IMR-90 (cell line): ENCODE data around the gene KRT86.

Source experiments
- CHD1 ChIP-seq: IDR thresholded peaks from 2 replicates; pipeline ENCODE4 v1.6.1; 2012; ENCODE audit warnings: low read depth, low read length, improper control_type of control experiment
- MAZ ChIP-seq: IDR thresholded peaks from 2 replicates; pipeline ENCODE4 v1.6.1; 2012; ENCODE audit warnings: low read depth, mild to moderate bottlenecking, low read length, improper control_type of control experiment, moderate library complexity, borderline replicate concordance
- POLR2A ChIP-seq: IDR thresholded peaks from 2 replicates; pipeline ENCODE4 v1.6.1; 2012; ENCODE audit warnings: mild to moderate bottlenecking, low read depth, low read length
- SMC3 ChIP-seq: fragments of 150-350 bp; IDR thresholded peaks from 2 replicates; pipeline ENCODE4 v1.6.1; 2016; ENCODE audit warnings: low read depth, mild to moderate bottlenecking, antibody characterized with exemption, low read length, moderate library complexity
- USF2 ChIP-seq: fragments of 150-350 bp; IDR thresholded peaks from 2 replicates; pipeline ENCODE4 v1.6.1; 2017; ENCODE audit warnings: mild to moderate bottlenecking, antibody characterized with exemption, low read length, low read depth
- TF ChIP-seq, protein P1 (sequence below): conservative IDR thresholded peaks from 2 replicates; pipeline ENCODE4 v1.5.1; 2012; ENCODE audit warnings: mild to moderate bottlenecking, low read depth, low read length, improper control_type of control experiment

DNA sequence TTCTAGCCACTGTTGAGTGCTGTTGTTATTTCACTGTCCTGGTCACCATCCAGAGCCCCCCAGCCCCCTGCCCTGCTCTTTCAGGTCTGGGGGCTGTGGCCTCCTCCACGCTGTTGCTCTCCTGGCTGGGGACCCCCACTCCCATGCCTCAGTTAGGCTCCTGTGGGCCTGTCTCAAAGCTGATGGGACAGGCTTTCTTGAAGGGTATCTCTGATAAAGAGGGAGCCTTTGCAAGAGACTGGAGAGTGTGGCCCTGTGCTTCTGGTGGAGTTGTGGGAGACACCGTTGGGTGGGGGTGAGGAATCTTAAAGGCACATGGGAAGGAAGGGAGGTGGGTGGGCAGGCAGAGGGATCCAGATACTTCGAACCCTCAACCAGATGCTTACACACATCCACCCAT, 12.2 kb upstream of the KRT86 start:
- TF ChIP-seq MAZ: no peak
- no peak for TF ChIP-seq POLR2A
- no peak for TF ChIP-seq USF2
- TF ChIP-seq, protein P1, sequence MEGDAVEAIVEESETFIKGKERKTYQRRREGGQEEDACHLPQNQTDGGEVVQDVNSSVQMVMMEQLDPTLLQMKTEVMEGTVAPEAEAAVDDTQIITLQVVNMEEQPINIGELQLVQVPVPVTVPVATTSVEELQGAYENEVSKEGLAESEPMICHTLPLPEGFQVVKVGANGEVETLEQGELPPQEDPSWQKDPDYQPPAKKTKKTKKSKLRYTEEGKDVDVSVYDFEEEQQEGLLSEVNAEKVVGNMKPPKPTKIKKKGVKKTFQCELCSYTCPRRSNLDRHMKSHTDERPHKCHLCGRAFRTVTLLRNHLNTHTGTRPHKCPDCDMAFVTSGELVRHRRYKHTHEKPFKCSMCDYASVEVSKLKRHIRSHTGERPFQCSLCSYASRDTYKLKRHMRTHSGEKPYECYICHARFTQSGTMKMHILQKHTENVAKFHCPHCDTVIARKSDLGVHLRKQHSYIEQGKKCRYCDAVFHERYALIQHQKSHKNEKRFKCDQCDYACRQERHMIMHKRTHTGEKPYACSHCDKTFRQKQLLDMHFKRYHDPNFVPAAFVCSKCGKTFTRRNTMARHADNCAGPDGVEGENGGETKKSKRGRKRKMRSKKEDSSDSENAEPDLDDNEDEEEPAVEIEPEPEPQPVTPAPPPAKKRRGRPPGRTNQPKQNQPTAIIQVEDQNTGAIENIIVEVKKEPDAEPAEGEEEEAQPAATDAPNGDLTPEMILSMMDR: no peak
- TF ChIP-seq CHD1: no peak
- no peak for TF ChIP-seq SMC3
